GM19324 (cell line): ENCODE data around the gene ZEB2.

Experiments
- ATAC-seq: cut with Tn5 transposase; IDR thresholded peaks from one replicate; pipeline ENCODE4 v1.9.1; 2021; ENCODE audit warnings: mild to moderate bottlenecking, moderate library complexity; ENCODE audit not compliant: unreplicated experiment, low FRiP score

Gene ZEB2

DNA sequence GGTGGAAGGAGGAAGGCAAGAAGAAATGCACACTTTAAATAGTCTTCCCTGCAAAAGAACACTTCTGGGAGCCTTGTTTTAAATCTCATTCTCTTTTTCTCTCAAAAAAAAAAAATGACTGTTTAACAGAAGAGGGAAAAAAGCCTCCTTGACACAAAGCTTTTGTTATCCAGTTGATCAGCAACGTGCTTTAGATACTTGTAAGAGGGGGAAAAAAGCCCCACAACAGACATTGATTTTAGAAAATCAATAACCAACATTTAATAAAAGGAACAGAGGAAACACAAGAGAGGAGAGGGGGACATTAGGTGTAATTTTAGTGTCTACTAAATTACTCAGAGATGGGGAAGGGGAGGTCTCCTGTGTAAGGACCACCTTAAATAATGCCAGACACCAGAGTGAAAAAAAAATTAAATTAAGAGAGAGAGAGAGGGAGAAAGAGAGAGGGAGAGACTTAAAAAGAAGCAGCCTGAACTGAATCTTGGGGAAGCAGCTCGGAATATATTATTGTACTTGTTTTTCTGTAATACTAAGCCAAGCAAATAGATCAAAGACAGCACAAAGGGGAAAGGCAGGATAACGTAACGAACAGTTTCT is 4.7 kb downstream of the ZEB2 start:
- ATAC-seq: no peak

DNA sequence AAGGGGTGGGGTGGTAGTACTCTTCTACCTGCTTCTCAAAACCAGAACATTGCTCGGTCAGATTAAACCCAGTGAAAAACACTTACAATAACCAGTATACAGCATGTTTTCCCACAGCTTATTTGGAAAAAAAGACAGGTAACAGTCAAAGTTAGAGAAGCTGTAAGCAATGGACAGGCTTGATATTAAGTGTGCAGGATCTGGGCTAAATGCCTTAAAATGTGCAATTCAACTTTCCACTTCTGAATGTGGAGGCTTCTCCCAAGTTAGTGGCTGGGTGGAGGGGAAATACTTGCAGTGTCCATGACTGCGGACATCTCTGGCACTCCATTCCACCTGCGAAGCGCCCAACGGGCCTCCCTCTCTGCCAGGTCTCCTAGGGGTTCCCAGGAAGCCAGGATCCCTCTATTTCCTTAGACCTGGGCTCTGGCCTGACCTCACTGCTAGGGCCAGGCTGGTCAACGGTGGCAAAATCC is 5.3 kb downstream of the ZEB2 start:
- no peak for ATAC-seq

DNA sequence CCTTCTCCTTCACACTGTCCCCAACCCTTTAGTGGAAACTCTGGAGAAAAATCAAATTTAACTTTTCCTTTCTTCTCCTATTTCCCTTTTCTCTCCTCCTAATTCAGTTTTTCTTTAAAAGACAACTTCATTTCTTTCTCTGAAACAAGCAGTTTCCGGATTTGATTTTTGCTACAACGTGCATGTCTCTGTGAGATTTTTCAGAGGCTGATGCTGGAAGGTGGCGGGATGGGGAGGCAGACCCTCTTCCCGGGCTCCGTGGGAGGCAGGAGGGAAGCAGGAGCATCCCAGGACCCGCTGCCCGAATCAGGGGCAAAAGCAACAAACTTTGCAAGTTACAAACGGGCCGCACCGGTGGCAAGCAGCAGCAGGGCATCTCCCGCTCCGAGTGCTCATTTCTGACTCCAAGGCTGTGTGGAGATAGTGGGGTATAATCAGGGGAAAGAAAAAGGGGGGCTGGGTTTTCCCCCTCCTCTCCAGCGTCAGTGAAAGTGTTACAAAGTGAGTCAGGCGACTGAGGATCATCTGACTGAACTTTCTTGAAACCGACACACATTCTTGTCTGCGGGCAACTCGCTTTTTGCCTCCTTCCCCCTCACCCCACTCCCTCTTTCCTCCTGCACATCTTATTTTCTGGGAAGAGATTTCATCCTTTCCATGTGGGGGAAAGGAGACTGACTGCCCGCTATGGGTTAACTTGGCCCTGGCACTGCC is 6.4 kb downstream of the ZEB2 start:
- ATAC-seq: no peak

DNA sequence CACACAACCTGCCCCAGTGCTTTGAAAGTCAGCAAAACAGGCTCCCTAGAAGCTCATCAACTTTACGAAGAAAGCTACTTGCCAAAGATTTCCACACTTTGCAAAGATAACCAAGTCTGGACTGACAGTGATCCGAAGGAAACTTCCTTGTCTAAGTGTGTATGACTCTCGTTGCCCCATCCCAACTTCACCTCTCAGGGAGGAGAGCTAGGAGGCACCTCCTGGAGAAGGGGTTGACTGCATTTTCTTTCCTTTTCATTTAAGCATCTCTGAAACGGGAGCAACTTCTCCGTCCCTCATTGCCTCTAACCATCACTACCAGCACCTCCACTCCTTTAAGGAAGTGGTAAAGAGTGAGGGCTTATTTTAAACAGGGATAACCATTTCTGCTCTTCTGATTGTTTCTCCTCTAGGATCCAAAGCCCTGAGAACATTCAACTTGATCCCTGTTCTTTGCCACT is 7.0 kb downstream of the ZEB2 start:
- ATAC-seq: no peak

GRCh38 chr2:144512470-144512869 is 7.4 kb downstream of the ZEB2 start:
- no peak for ATAC-seq

GRCh38 chr2:144511937-144512336 is 8.0 kb downstream of the ZEB2 start:
- ATAC-seq: no peak

GRCh38 chr2:144511226-144511810 is 8.6 kb downstream of the ZEB2 start:
- no peak for ATAC-seq

DNA sequence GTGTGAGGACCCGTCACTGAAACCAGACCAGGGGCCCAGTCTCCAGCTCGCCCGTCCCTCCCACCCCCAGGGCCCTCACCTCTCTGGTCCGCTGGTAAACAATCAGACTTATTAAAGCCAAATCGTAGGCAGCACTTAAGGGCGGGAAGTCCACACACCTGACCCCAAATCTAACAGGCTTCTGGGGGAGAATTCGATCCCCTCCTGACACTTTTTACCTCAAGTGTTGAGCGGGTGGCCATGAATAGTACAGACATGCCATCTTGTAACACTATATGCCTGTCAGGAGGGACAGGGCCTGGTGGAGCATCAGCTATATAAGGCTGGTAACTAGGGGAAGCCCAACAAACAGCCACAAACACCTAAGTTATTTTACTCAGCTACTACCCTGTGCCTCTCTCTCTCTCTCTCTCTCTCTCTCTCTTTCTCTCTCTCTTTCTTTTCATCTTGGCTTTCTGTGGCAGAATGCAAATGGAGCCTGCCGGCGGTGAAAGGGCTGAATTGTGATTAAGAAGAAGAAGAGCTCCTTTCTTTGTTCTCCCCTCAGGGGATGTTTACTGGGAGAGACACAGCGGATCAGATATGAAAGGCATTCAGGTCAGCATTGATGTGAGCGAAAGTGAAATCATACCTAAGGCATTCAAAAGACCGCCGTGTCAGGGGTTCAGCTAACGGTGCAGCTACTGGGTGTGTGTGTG is 9.5 kb downstream of the ZEB2 start:
- peak; percentile 91 for ATAC-seq

- no peak for ATAC-seq
These were observed 10.1 kb downstream of the ZEB2 start for GRCh38 chr2:144509879-144510221.

- no peak for ATAC-seq
These were observed 10.7 kb downstream of the ZEB2 start for GRCh38 chr2:144509001-144509878.

DNA sequence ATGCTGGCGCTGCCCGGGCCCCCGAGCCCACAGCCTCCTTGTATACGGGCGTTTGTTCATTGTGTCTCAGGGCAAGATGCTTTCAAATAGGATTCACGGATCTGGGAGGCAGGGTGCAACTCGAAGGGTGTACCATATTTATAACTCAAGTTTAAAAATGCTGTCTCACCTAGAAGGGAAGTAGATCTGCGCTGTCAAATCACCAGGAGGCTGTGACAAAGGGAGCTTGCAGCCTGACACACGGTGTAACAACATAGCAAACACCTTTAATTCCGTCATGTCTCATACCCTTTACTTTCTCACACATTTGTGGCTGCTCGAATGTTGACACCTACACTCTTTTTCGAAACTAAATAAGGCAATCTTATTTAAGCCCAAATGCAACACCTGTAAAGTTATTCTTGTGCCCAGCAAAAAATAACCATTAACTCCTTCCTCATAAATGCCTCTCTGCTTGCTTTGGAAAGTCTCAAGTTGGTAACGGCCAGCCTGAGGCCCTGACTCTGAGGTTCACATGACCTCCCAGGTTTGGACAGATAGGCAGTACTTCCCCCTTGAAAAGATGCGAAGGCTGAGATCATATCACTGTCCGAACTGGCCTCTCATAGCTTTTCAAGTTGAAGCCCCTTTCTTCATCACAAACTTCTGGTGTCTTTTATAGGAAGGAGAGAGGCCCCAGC is 11.6 kb downstream of the ZEB2 start:
- ATAC-seq: no peak

DNA sequence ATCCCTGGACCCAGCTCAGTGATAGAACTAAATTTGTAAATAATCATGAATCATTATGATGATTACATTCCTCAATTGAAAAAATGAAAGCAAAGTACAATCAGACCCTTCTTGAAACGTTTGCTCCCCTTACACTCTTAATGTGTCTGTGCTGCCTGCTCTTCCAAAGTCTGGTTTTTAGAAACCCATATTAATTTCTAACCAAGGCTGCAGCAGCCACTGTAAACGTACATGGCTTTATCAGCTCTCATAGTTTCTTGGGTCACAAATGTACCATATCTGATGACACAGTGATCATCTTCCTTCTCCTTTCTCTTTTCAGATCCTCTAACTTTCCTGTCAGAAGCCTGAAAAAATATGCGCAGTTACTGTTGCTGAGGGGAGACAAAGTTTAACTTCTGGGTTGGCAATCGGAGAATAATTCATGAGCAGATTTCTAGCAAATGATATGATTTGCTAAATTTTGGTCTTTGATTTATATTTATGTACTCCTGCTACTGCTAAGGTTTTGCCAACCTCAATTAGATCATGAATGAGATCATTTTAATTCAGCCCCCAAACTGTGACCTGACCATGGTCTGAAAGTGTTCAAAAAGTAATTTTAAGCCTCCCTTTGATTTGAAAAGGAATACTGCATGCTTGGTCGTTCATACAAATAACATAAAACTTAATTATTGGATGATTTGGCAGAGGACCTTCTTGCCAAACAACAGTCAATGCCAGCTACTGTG is 12.3 kb downstream of the ZEB2 start:
- ATAC-seq: no peak

GRCh38 chr2:144505245-144505831 is 14.6 kb downstream of the ZEB2 start:
- ATAC-seq: no peak

- no peak for ATAC-seq
These were observed 15.7 kb downstream of the ZEB2 start for GRCh38 chr2:144504218-144504641.

GRCh38 chr2:144503242-144503641 is 16.7 kb downstream of the ZEB2 start:
- no peak for ATAC-seq

DNA sequence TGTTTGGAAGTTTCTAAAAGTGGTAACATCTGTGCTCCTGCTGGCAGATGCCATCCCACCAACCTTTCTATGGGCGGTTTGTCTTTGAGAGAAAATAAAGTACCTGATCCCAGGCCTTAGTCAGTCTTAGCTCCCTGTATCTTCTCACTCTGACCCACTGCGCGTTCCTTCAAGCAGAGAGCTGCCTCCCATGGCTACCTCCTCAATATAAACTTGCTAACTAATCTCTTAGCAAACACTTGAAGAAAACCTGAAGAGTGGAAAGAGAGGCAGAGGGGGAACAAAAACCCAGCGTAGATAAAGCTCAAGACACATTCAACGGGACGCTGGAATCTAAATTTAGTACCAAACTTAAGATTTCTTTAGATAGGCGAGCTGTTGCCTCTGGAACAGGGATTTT is 17.6 kb downstream of the ZEB2 start:
- no peak for ATAC-seq

DNA sequence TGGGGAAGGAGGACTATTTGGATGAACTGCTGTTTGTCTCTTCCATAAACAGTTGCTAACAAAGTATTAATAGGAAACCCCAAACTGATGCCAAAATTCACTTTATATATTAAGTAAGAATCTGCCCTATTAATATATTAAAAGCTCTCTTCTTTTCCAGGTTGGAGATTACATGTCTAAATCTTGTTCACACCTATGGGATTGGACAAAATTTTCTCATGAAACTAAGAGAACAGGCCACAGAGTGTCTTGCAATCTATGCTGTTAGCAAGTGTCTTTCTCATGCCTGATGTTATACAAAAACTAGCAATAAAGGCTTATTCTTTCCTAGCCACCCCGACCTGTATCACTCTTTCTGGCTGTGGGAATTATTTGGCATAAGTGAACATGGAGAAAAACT is 18.3 kb downstream of the ZEB2 start:
- ATAC-seq: no peak

- no peak for ATAC-seq
These were observed 18.8 kb downstream of the ZEB2 start for GRCh38 chr2:144501118-144501517.

GRCh38 chr2:144500563-144500962 is 19.4 kb downstream of the ZEB2 start:
- no peak for ATAC-seq
